Uterus (tissue), 2 donors: Measurements from ENCODE around the gene ING2.

Source experiments
- POLR2A ChIP-seq, 2 donors: fragments of 450-650 bp; IDR thresholded peaks; one replicate each; pipeline ENCODE4 v1.6.1; 2016; ENCODE audit warnings: antibody characterized with exemption in 2 of 2, mild to moderate bottlenecking in 1 of 2, moderate library complexity in 1 of 2
- TF ChIP-seq, protein P1 (sequence below), 4 experiments: fragments of 200-600 bp in 2 of 4; fragments of 450-650 bp in 2 of 4; sonication (generic) in 2 of 4; IDR thresholded peaks; one replicate each; pipeline ENCODE4 v1.5.1; 2016 to 2019; ENCODE audit warnings: antibody characterized with exemption in 4 of 4, mild to moderate bottlenecking in 2 of 4, moderate library complexity in 1 of 4

DNA sequence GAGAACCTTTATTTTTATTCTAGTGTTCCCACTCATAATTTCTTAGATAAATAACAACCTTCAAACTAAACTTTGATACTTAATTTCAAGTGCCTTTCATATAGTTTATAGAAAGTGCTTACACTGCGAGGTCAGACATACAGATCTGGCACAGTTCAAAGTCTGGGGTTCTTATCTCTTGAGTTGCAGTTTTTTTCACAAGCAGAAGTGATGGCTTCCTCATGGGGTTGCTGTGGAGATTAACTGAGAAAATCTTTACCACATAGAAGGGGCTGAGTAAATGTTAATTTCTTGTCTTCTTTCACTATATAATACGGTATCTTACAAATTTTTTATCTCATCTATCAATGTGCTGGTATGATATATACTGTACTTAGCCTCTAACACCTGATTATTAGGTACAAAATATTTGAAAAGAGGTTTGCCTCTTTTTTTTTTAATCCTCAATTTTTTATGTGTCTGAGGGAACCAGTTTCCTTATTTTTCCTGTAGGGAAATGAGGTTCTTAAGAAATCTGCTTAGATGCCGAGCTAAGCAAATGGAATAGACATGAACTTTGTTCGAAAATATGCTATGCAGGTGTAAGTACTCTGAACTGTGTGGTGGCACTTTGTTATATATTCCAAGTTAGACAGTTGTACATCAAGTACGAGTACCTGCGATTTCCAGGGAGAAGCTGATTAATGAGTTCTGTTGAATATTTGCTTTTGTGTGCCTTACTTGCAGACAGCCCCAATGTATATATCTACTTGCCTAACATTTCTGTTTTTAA lies 3.3 kb downstream of the ING2 start:
- TF ChIP-seq, protein P1, sequence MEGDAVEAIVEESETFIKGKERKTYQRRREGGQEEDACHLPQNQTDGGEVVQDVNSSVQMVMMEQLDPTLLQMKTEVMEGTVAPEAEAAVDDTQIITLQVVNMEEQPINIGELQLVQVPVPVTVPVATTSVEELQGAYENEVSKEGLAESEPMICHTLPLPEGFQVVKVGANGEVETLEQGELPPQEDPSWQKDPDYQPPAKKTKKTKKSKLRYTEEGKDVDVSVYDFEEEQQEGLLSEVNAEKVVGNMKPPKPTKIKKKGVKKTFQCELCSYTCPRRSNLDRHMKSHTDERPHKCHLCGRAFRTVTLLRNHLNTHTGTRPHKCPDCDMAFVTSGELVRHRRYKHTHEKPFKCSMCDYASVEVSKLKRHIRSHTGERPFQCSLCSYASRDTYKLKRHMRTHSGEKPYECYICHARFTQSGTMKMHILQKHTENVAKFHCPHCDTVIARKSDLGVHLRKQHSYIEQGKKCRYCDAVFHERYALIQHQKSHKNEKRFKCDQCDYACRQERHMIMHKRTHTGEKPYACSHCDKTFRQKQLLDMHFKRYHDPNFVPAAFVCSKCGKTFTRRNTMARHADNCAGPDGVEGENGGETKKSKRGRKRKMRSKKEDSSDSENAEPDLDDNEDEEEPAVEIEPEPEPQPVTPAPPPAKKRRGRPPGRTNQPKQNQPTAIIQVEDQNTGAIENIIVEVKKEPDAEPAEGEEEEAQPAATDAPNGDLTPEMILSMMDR (IDR thresholded peaks at IDR 0.05): no peak
- TF ChIP-seq POLR2A (IDR thresholded peaks at IDR 0.05): no peak
